ENCODE data around the gene CNGA3. TPM values are rescaled to one million over a fixed set of nuclear protein-coding genes. Genes with fewer than 3 reads are reported as not detected.

CNGA3 gene
- total RNA-seq, 1 donor from 2014 or later = not detected

- H3K4me3 ChIP-seq (ENCODE audit: low read depth, low read length) = no peak overlapping the region
- DNase-seq (ENCODE audit: low read depth) = no peak
- no peak for TF ChIP-seq CTCF (conservative IDR thresholded peaks at IDR 0.05; ENCODE audit: low read depth, low read length)
These were observed 48.4 kb downstream of the CNGA3 start for GRCh38 chr2:98394595-98395153.

- TF ChIP-seq CTCF (conservative IDR thresholded peaks at IDR 0.05; ENCODE audit: low read depth, low read length) = no peak
- no peak for DNase-seq (ENCODE audit: low read depth)
- no peak overlapping the region for H3K4me3 ChIP-seq (ENCODE audit: low read depth, low read length)
These were observed 49.7 kb downstream of the CNGA3 start for GRCh38 chr2:98395977-98396376.

- DNase-seq (ENCODE audit: low read depth) = no peak
- no peak overlapping the region for H3K4me3 ChIP-seq (ENCODE audit: low read depth, low read length)
- TF ChIP-seq CTCF (conservative IDR thresholded peaks at IDR 0.05; ENCODE audit: low read depth, low read length) = no peak
These were observed 50.6 kb downstream of the CNGA3 start for GRCh38 chr2:98396745-98397355.

GRCh38 chr2:98399140-98399539 is 52.9 kb downstream of the CNGA3 start:
- no peak for DNase-seq (ENCODE audit: low read depth)
- no peak for TF ChIP-seq CTCF (conservative IDR thresholded peaks at IDR 0.05; ENCODE audit: low read depth, low read length)
- H3K4me3 ChIP-seq (ENCODE audit: low read depth, low read length) = no peak overlapping the region

- TF ChIP-seq CTCF (conservative IDR thresholded peaks at IDR 0.05; ENCODE audit: low read depth, low read length) = no peak
- no peak for DNase-seq (ENCODE audit: low read depth)
- no peak overlapping the region for H3K4me3 ChIP-seq (ENCODE audit: low read depth, low read length)
These were observed 57.6 kb downstream of the CNGA3 start for GRCh38 chr2:98403878-98404277.

- no peak for DNase-seq (ENCODE audit: low read depth)
- no peak for TF ChIP-seq CTCF (conservative IDR thresholded peaks at IDR 0.05; ENCODE audit: low read depth, low read length)
- H3K4me3 ChIP-seq (ENCODE audit: low read depth, low read length) = no peak overlapping the region
These were observed 58.4 kb downstream of the CNGA3 start for GRCh38 chr2:98404556-98405250.
